GM18868 (cell line): Measurements from ENCODE around the gene ADARB2.
"Not testable (repeated sequence)": the region's sequence is repeated elsewhere in the genome, so short reads cannot be mapped to it uniquely, and the experiment has no call there.

Experiments
- ATAC-seq: cut with Tn5 transposase; IDR thresholded peaks from one replicate; pipeline ENCODE4 v1.9.1; 2021; ENCODE audit warnings: mild to moderate bottlenecking, moderate library complexity; ENCODE audit not compliant: unreplicated experiment

ADARB2 gene

GRCh38 chr10:1362589-1363445, 374.5 kb downstream of the ADARB2 start:
- ATAC-seq, result no peak

GRCh38 chr10:1361411-1362105, 375.8 kb downstream of the ADARB2 start:
- ATAC-seq, result no peak

- no peak for ATAC-seq
Observed at GRCh38 chr10:1360558-1361164, 376.7 kb downstream of the ADARB2 start.

- no peak for ATAC-seq
Observed at GRCh38 chr10:1360011-1360557, 377.2 kb downstream of the ADARB2 start.

GRCh38 chr10:1359626-1359955, 377.7 kb downstream of the ADARB2 start:
- no peak for ATAC-seq

- peak; percentile 72 for ATAC-seq
Observed at GRCh38 chr10:1358860-1359625, 378.3 kb downstream of the ADARB2 start.

- no peak for ATAC-seq
Observed at GRCh38 chr10:1358147-1358546, 379.2 kb downstream of the ADARB2 start.

- ATAC-seq, result no peak
Observed at GRCh38 chr10:1356349-1356748, 381.0 kb downstream of the ADARB2 start.

- no peak for ATAC-seq
Observed at GRCh38 chr10:1354809-1355710, 382.3 kb downstream of the ADARB2 start.

- ATAC-seq, result not testable (repeated sequence)
Observed at GRCh38 chr10:1352296-1352695, 385.0 kb downstream of the ADARB2 start.

- no peak for ATAC-seq
Observed at GRCh38 chr10:1348773-1349050, 388.6 kb downstream of the ADARB2 start.

GRCh38 chr10:1347962-1348772, 389.2 kb downstream of the ADARB2 start:
- no peak for ATAC-seq

GRCh38 chr10:1347525-1347924, 389.8 kb downstream of the ADARB2 start:
- no peak for ATAC-seq

GRCh38 chr10:1346201-1346600, 391.1 kb downstream of the ADARB2 start:
- ATAC-seq, result no peak

- ATAC-seq, result no peak
Observed at GRCh38 chr10:1345368-1345767, 392.0 kb downstream of the ADARB2 start.

GRCh38 chr10:1344846-1345245, 392.5 kb downstream of the ADARB2 start:
- ATAC-seq, result no peak

- no peak for ATAC-seq
Observed at GRCh38 chr10:1344408-1344807, 392.9 kb downstream of the ADARB2 start.

GRCh38 chr10:1343176-1343575, 394.1 kb downstream of the ADARB2 start:
- ATAC-seq, result no peak

- not testable (repeated sequence) for ATAC-seq
Observed at GRCh38 chr10:1341052-1341451, 396.3 kb downstream of the ADARB2 start.
